Activated T-cell treated with anti-CD3 and anti-CD28 coated beads for 1 hour (primary cell): ENCODE measurements around the gene KLHL11.

Experiments
- DNase-seq: peaks from one replicate; pipeline ENCODE4 v3.0.0-alpha.2; 2020; ENCODE audit warnings: low read depth

The KLHL11 gene

GRCh38 chr17:41810659-41811548 is 54.3 kb downstream of the KLHL11 start:
- DNase-seq: no peak

- no peak for DNase-seq
Observed at GRCh38 chr17:41806685-41807445, 58.4 kb downstream of the KLHL11 start.
